Measurements from ENCODE around the gene TTLL11.

The TTLL11 gene

DNA sequence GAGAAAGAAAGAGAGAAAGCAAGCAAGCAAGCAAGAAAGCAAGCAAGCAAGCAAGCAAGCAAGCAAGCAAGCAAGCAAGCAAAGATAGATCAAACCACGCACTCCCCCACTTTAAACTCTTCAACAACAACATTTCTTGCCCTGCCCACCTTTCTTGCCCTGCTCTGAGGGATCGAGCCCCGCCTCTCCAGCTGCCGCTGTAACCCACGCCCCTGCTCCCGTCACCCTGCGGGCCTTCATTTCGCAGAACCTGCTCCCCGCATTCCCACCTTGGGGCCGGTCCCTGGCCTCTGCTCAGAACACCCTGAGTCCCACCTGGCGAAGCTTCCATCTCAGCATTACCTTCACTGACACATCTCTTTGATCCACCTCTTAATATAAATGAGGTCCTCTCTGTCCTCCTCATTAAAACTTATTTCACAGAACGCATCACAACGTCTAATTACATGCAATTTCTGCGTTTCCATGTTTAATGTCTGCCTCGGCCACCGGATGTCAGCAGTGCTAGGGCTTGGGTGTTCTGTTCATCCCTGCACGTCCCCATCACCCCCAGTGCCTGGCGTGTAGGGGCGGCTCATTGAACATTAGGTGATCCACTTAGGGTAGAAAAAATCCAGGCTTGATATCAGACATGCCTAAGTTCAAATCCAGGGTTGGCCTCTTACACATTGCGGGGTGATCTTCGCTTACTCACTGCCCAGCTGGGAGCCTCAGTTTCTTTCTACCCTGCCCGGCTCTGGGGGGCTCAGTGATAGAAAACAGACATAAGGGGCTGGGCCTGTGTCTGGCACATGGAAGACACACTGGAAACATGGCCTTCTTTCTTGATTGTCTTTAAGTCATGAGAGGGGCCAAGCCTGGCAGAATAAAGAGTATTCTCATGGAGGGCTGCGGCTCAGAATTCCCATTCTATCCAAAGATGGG is 254.1 kb downstream of the TTLL11 start:
- DNase-seq (ENCODE audit: low spot score), result no peak
- ChIA-PET POLR2A (ENCODE audit: low non-redundant PET) (no interaction called here), CTCF (interaction anchor here (0.7 kb wide), 1 partner anchor 33 kb away, joined by 3 read pairs; no protein-coding TSS in a partner anchor)
- H3K27ac ChIP-seq, result no peak overlapping the region
- TF ChIP-seq, protein P1, sequence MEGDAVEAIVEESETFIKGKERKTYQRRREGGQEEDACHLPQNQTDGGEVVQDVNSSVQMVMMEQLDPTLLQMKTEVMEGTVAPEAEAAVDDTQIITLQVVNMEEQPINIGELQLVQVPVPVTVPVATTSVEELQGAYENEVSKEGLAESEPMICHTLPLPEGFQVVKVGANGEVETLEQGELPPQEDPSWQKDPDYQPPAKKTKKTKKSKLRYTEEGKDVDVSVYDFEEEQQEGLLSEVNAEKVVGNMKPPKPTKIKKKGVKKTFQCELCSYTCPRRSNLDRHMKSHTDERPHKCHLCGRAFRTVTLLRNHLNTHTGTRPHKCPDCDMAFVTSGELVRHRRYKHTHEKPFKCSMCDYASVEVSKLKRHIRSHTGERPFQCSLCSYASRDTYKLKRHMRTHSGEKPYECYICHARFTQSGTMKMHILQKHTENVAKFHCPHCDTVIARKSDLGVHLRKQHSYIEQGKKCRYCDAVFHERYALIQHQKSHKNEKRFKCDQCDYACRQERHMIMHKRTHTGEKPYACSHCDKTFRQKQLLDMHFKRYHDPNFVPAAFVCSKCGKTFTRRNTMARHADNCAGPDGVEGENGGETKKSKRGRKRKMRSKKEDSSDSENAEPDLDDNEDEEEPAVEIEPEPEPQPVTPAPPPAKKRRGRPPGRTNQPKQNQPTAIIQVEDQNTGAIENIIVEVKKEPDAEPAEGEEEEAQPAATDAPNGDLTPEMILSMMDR (conservative IDR thresholded peaks at IDR 0.05; ENCODE audit: low read depth), result no peak

DNA sequence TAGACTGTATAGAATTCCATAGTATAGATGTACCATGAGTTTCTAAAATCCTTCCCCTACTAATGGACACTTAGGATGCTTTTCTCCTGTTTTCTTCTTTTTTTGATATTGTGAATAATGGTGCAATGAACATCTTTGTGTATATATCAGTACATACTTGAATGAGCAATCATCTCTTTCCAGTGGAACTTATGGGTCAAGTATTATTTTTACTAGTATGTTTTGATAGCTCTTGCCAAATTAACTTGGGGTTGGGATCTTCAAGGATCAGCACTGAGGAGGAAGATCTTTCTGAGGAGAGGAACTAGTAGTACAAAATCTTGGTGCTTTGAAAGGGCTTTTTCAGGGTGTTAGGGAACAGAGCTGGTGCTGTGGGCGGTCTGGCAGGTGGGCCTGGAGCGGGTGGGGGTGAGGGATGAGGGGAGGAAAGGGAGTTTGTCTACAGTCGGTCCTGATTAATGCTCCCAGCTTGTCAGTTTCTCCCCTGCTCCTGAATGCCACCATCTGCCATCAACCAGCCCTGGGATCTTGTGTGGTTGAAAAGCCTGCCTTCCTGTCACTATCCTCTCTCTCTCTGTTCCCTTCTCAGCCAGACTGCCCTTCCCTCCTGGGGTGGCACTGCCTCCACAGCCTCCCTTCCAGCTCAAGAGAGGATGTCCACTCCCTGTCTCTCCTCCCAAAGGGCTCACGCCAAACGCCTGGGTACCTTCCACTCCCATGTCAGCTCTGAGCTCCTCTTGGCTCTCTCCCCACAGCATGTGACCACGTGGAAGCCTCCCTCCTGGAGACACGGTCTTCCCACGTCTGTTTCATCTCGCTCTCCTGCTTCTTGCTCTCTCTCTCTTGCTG is 255.8 kb downstream of the TTLL11 start:
- CTCF ChIA-PET, result interaction anchor here (0.7 kb wide), 1 partner anchor 10 kb away, joined by 3 read pairs; no protein-coding TSS in a partner anchor
- H3K27ac ChIP-seq, result no peak overlapping the region
- DNase-seq (ENCODE audit: low spot score), result no peak
- TF ChIP-seq, protein P1 (conservative IDR thresholded peaks at IDR 0.05; ENCODE audit: low read depth), result no peak
- POLR2A ChIA-PET (ENCODE audit: low non-redundant PET), result no interaction called here

DNA sequence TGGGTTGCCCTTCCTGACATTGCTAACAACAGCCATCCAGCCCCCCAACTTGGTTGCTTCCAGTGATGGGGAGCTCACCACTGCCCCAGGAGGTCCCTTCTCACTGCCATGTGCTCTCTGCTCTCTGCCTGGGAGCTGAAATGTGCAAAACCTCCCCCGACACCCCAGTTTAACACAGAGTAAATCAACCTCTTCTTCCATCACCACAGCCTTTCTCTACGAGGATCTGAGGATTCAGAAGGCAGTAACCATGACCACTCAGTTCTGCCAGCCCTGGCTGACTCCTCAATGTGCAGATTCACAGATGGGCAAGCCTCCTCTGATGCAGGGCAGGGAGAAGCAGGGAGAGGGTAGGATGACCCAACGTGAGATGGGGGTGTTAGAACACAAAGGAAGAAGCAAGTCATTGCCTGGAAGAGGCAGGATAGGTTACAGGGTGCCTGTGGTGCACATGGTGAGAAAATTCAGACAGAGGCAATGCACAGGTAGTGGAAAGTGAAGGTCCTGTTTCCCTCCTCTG is 256.7 kb downstream of the TTLL11 start:
- no peak overlapping the region for H3K27ac ChIP-seq
- POLR2A ChIA-PET (ENCODE audit: low non-redundant PET), result no interaction called here
- CTCF ChIA-PET, result no interaction called here
- TF ChIP-seq, protein P1 (conservative IDR thresholded peaks at IDR 0.05; ENCODE audit: low read depth), result no peak
- no peak for DNase-seq (ENCODE audit: low spot score)

DNA sequence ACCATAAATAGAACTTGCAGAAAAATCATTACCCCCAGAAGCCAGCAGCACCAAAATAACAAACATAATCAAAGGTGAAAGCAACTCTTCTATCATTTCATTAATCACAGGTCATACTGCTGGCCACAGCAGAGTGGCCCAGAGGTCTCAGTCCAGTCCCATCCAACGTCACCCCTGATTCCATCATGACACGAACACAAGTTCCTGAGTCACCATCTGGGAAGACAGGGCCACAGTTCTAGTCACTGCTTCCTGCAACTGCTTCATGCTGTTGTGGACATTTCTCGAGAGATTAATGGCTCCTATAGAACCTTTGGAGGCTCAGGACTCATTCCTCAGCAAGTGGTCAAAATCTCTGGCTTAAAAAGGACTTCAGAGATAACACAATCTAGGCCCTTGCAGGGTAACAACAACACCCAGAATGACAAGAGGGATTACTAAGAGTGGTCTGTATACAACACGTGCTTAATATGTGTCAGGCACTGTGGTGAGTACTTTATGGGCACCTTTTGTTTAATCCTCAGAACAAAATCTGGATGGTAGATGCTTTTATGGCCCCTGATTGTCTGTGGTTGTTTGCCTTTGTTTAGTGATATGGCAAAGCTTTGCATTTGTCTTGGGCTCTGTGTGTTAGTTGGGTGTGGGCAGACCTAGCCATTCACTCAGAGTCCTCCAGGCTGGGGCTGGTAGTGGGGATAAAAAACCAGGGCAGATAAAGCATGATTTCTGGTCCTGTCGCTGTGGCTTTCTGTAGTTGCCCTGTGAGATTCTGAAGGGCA is 257.3 kb downstream of the TTLL11 start:
- TF ChIP-seq, protein P1 (conservative IDR thresholded peaks at IDR 0.05; ENCODE audit: low read depth), result no peak
- POLR2A ChIA-PET (ENCODE audit: low non-redundant PET), result no interaction called here
- H3K27ac ChIP-seq, result no peak overlapping the region
- CTCF ChIA-PET, result no interaction called here
- DNase-seq (ENCODE audit: low spot score), result no peak

DNA sequence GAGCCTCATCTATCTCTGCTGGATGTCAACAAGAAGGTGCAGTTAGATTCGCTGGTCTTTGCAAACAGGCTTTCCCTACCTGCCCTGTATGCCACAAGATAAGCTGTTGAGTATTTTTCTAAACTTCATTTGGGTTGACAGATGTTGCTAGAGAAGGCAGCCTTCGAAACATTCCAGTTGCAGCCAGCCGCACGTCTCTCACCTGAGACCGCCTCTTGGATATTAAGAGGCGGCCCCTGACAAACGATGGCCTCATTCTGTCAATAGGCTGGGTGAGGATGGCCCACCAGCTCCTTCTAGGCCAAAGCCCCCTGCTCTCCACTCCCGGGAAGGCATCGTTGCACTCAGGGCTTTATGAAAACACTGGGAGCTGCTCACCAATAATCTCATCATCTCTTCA is 260.0 kb downstream of the TTLL11 start:
- DNase-seq (ENCODE audit: low spot score), result no peak
- ChIA-PET POLR2A (ENCODE audit: low non-redundant PET) (no interaction called here), CTCF (interaction anchor here (0.7 kb wide), 1 partner anchor 25 kb away, joined by 4 read pairs; no protein-coding TSS in a partner anchor)
- no peak overlapping the region for H3K27ac ChIP-seq
- TF ChIP-seq, protein P1 (conservative IDR thresholded peaks at IDR 0.05; ENCODE audit: low read depth), result no peak

All from RWPE1 (cell line).